H9 (cell line): ENCODE measurements around the gene AP2A2. TPM values are rescaled to one million over a fixed set of nuclear protein-coding genes. Genes with fewer than 3 reads are reported as not detected.

Experiments
- DNase-seq: peaks from one replicate; pipeline ENCODE4 v3.0.0-alpha.2; 2017
- H2AFZ ChIP-seq: one replicate; pipeline ENCODE4 v1.6.1; 2013; ENCODE audit warnings: mild to moderate bottlenecking, low read length, control low read depth, moderate library complexity
- H2AK5ac ChIP-seq: 2 replicates; pipeline ENCODE4 v1.6.1; 2013; ENCODE audit warnings: low read length, control low read depth, mixed read lengths; ENCODE audit not compliant: insufficient read length
- H2BK120ac ChIP-seq: one replicate; pipeline ENCODE4 v1.6.1; 2013; ENCODE audit warnings: low read depth, mild to moderate bottlenecking, low read length, control low read depth, inconsistent platforms; ENCODE audit not compliant: poor library complexity, severe bottlenecking
- H2BK12ac ChIP-seq: 2 replicates; pipeline ENCODE4 v1.6.1; 2013; ENCODE audit warnings: low read length, control low read depth, mixed read lengths, low read depth; ENCODE audit not compliant: insufficient read length
- H2BK15ac ChIP-seq: 2 replicates; pipeline ENCODE4 v1.6.1; 2013; ENCODE audit warnings: low read depth, low read length, control low read depth
- H2BK20ac ChIP-seq: one replicate; pipeline ENCODE4 v1.6.1; 2013; ENCODE audit warnings: low read depth, mild to moderate bottlenecking, low read length, control low read depth, inconsistent platforms; ENCODE audit not compliant: poor library complexity, severe bottlenecking
- H2BK5ac ChIP-seq: 2 replicates; pipeline ENCODE4 v1.6.1; 2013; ENCODE audit warnings: low read length, control low read depth, mixed read lengths; ENCODE audit not compliant: insufficient read length
- H3K14ac ChIP-seq: 2 replicates; pipeline ENCODE4 v1.6.1; 2013; ENCODE audit warnings: low read length, control low read depth; ENCODE audit not compliant: insufficient read depth
- H3K18ac ChIP-seq: 2 replicates; pipeline ENCODE4 v1.6.1; 2013; ENCODE audit warnings: low read depth, mild to moderate bottlenecking, mixed read lengths, low read length, control low read depth; ENCODE audit not compliant: insufficient read length
- H3K23ac ChIP-seq: 2 replicates; pipeline ENCODE4 v1.6.1; 2013; ENCODE audit warnings: low read length, control low read depth, mixed read lengths, low read depth; ENCODE audit not compliant: insufficient read length
- H3K23me2 ChIP-seq: 2 replicates; pipeline ENCODE4 v1.6.1; 2013; ENCODE audit warnings: low read depth, mild to moderate bottlenecking, mixed read lengths, low read length, control low read depth; ENCODE audit not compliant: insufficient read length, poor library complexity, severe bottlenecking
- H3K27ac ChIP-seq: 2 replicates; pipeline ENCODE4 v1.5.1; 2013; ENCODE audit warnings: low read length, control low read depth, mixed read lengths, low read depth; ENCODE audit not compliant: insufficient read length
- H3K27me3 ChIP-seq: 2 replicates; pipeline ENCODE4 v1.6.1; 2013; ENCODE audit warnings: low read length, control low read depth, inconsistent platforms; ENCODE audit not compliant: insufficient read depth
- H3K4ac ChIP-seq: 2 replicates; pipeline ENCODE4 v1.6.1; 2013; ENCODE audit warnings: low read depth, mild to moderate bottlenecking, control low read depth, inconsistent platforms, low read length, moderate library complexity
- H3K4me1 ChIP-seq: 2 replicates; pipeline ENCODE4 v1.6.1; 2013; ENCODE audit warnings: low read length, control low read depth, inconsistent platforms; ENCODE audit not compliant: insufficient read depth
- H3K4me2 ChIP-seq: 2 replicates; pipeline ENCODE4 v1.6.1; 2013; ENCODE audit warnings: low read length, control low read depth, mixed read lengths; ENCODE audit not compliant: insufficient read length, insufficient read depth
- H3K56ac ChIP-seq: 2 replicates; pipeline ENCODE4 v1.6.1; 2013; ENCODE audit warnings: low read depth, mild to moderate bottlenecking, mixed read lengths, low read length, control low read depth; ENCODE audit not compliant: insufficient read length
- H3K79me1 ChIP-seq: 2 replicates; pipeline ENCODE4 v1.6.1; 2013; ENCODE audit warnings: low read depth, mild to moderate bottlenecking, moderate library complexity, low read length, control low read depth, inconsistent platforms; ENCODE audit not compliant: insufficient read depth, poor library complexity, severe bottlenecking
- H3K79me2 ChIP-seq: 2 replicates; pipeline ENCODE4 v1.6.1; 2013; ENCODE audit warnings: low read length, control low read depth, inconsistent platforms; ENCODE audit not compliant: insufficient read depth
- H3K9ac ChIP-seq: 2 replicates; pipeline ENCODE4 v1.6.1; 2013; ENCODE audit warnings: low read length, control low read depth, mixed read lengths; ENCODE audit not compliant: insufficient read length; ENCODE audit errors: extremely low read depth
- H3K9me3 ChIP-seq: one replicate; pipeline ENCODE4 v1.6.1; 2013; ENCODE audit warnings: low read depth, low read length, inconsistent platforms; ENCODE audit not compliant: control insufficient read depth
- H3T11ph ChIP-seq: one replicate; pipeline ENCODE4 v1.6.1; 2013; ENCODE audit warnings: mild to moderate bottlenecking, low read length, control low read depth, inconsistent platforms
- H4K20me1 ChIP-seq: one replicate; pipeline ENCODE4 v1.6.1; 2013; ENCODE audit not compliant: control insufficient read depth, insufficient read length, insufficient read depth
- H4K5ac ChIP-seq: 2 replicates; pipeline ENCODE4 v1.6.1; 2013; ENCODE audit warnings: low read depth, mild to moderate bottlenecking, mixed read lengths, low read length, control low read depth; ENCODE audit not compliant: insufficient read length
- H4K8ac ChIP-seq: replicated peaks from 2 replicates; pipeline ENCODE4 v1.6.1; 2013; ENCODE audit warnings: low read length, control low read depth, mixed read lengths, low read depth; ENCODE audit not compliant: insufficient read length
- H4K91ac ChIP-seq: 2 replicates; pipeline ENCODE4 v1.6.1; 2013; ENCODE audit warnings: low read depth, mild to moderate bottlenecking, moderate library complexity, mixed read lengths, low read length, control low read depth; ENCODE audit not compliant: insufficient read length
- H3K27ac Mint-ChIP-seq, 3 experiments: 2 replicates in 2 of 3; 3 replicates in 1 of 3; pipeline ENCODE4 v1.8.0; 2020 to 2021; ENCODE audit warnings: mixed read lengths in 3 of 3, mild to moderate bottlenecking in 1 of 3, moderate library complexity in 1 of 3
- H3K27me3 Mint-ChIP-seq: 2 replicates; pipeline ENCODE4 v1.8.0; 2021; ENCODE audit warnings: low read depth, mild to moderate bottlenecking, moderate library complexity, mixed read lengths
- H3K36me3 Mint-ChIP-seq, 3 experiments: 2 replicates in 2 of 3; 3 replicates in 1 of 3; pipeline ENCODE4 v1.8.0; 2020 to 2021; ENCODE audit warnings: low read depth in 3 of 3, mixed read lengths in 3 of 3; ENCODE audit not compliant: insufficient read depth in 1 of 3
- H3K4me1 Mint-ChIP-seq, 2 experiments: 2 replicates each; pipeline ENCODE4 v1.8.0; 2020; ENCODE audit warnings: mixed read lengths in 2 of 2
- H3K4me3 Mint-ChIP-seq, 2 experiments: 2 replicates in 1 of 2; 3 replicates in 1 of 2; pipeline ENCODE4 v1.8.0; 2020 to 2021; ENCODE audit warnings: mild to moderate bottlenecking in 2 of 2, mixed read lengths in 2 of 2, moderate library complexity in 1 of 2
- H3K9me3 Mint-ChIP-seq, 2 experiments: 2 replicates in 1 of 2; 3 replicates in 1 of 2; pipeline ENCODE4 v1.8.0; 2020; ENCODE audit warnings: mild to moderate bottlenecking in 2 of 2, mixed read lengths in 2 of 2, moderate library complexity in 1 of 2
- CTCF ChIP-seq: fragments of 200-600 bp; sonication (generic); conservative IDR thresholded peaks from 3 replicates; pipeline ENCODE4 v1.8.0; 2021; ENCODE audit warnings: antibody characterized with exemption, mild to moderate bottlenecking
- WGBS: extraction: QIAGEN DNeasy Blood & Tissue Kit; methylation state at CpG from one replicate; pipeline ENCODE4 v1.1.7; 2013; ENCODE audit warnings: missing lambda C conversion rate, low lambda C conversion rate, mixed read lengths; ENCODE audit not compliant: insufficient read length; ENCODE audit errors: extremely low coverage; 5-methylcytosine and 5-hydroxymethylcytosine counted together
- total RNA-seq: library from RNA; stranded (reverse); gene quantifications from 2 replicates; pipeline ENCODE4 v1.2.1, GENCODE V29; 2021

The AP2A2 gene
- total RNA-seq, 1 experiment from 2014 or later, result 53.7 TPM

- Histone ChIP-seq H3K4me2 (peak overlapping the region; percentile 43), H2AFZ (no peak overlapping the region)
Observed at GRCh38 chr11:911890-912219, 13.8 kb upstream of the AP2A2 start.

More at GRCh38 chr11:911890-912219, 13.8 kb upstream of the AP2A2 start:
- no peaks in the 10 kb centered on the region for H3K27me3 Mint-ChIP-seq
- H3K27me3 ChIP-seq, result no peaks in the 10 kb centered on the region
- H3K79me2 ChIP-seq, result peaks cover 3% of the 10 kb centered on the region; the same call in 1 of the 2 replicates
- no peak overlapping the region for H2BK20ac ChIP-seq
- no peaks in the 10 kb centered on the region; the same call in 1 of the 2 replicates for H3K4me1 ChIP-seq
- no peak overlapping the region for H3K27ac ChIP-seq
- H3K9me3 ChIP-seq, result no peaks in the 10 kb centered on the region
- no peak overlapping the region for H3K4ac ChIP-seq
- no peak overlapping the region for H2BK5ac ChIP-seq
- H3K9ac ChIP-seq, result no peak overlapping the region
- H2BK12ac ChIP-seq, result no peak overlapping the region
- H2AK5ac ChIP-seq, result no peak overlapping the region
- H3K79me1 ChIP-seq, result peaks cover 6% of the 10 kb centered on the region
- H2BK15ac ChIP-seq, result no peak overlapping the region
- peaks cover 0 to 18% (median 6%) of the 10 kb centered on the region in 3 experiments; a peak in 4 of 7 replicates for H3K36me3 Mint-ChIP-seq
- no peak overlapping the region for H3K18ac ChIP-seq
- H3K56ac ChIP-seq, result no peak overlapping the region
- no peaks in the 10 kb centered on the region for H3K9me3 Mint-ChIP-seq
- H4K91ac ChIP-seq, result no peak overlapping the region
- H3K27ac Mint-ChIP-seq, result peak overlapping the region in 1 of 3 experiments; percentile 90; a peak in 2 of 7 replicates
- peak overlapping the region; percentile 77 to 86 for H3K4me3 Mint-ChIP-seq
- WGBS, result no CpG with 5 or more reads among the region's 11 CpGs
- no peak overlapping the region for H3K23ac ChIP-seq
- TF ChIP-seq CTCF, result no peak
- H3T11ph ChIP-seq, result no peak overlapping the region
- peaks cover 9 to 14% of the 10 kb centered on the region in 2 experiments for H3K4me1 Mint-ChIP-seq
- no peak overlapping the region for H2BK120ac ChIP-seq
- H3K23me2 ChIP-seq, result peaks cover 18% of the 10 kb centered on the region
- peaks cover 3% of the 10 kb centered on the region for H4K20me1 ChIP-seq
- no peak overlapping the region for H4K5ac ChIP-seq
- DNase-seq, result no peak
- no peak overlapping the region for H4K8ac ChIP-seq
- H3K14ac ChIP-seq, result no peak overlapping the region
